SK-N-SH treated with all-trans-retinoic acid at 6 μM for 48 hours (cell line): ENCODE measurements around the gene GFI1B.

Experiments
- ARNTL ChIP-seq: fragments of 450-650 bp; formaldehyde crosslinking; IDR thresholded peaks from 2 replicates; pipeline ENCODE4 v1.5.0; 2020; ENCODE audit warnings: low read depth, mild to moderate bottlenecking, moderate library complexity, borderline replicate concordance
- CSDC2 ChIP-seq: fragments of 250-450 bp; sonication (Bioruptor Pico); IDR thresholded peaks from 2 replicates; pipeline ENCODE4 v1.5.0; 2020; ENCODE audit warnings: mild to moderate bottlenecking, moderate library complexity
- GLIS3 ChIP-seq: fragments of 250-450 bp; sonication (Bioruptor Pico); IDR thresholded peaks from 2 replicates; pipeline ENCODE4 v1.5.0; 2020; ENCODE audit warnings: mild to moderate bottlenecking, moderate library complexity
- RARB ChIP-seq: fragments of 250-450 bp; sonication (Bioruptor Pico); IDR thresholded peaks from 2 replicates; pipeline ENCODE4 v1.8.0; 2021; ENCODE audit warnings: mild to moderate bottlenecking, moderate library complexity
- TSHZ2 ChIP-seq: fragments of 250-450 bp; sonication (Bioruptor Pico); IDR thresholded peaks from 2 replicates; pipeline ENCODE4 v1.5.0; 2020; ENCODE audit warnings: mild to moderate bottlenecking, moderate library complexity
- ZC3H10 ChIP-seq: fragments of 250-450 bp; sonication (Bioruptor Pico); IDR thresholded peaks from 2 replicates; pipeline ENCODE4 v1.5.1; 2021; ENCODE audit warnings: mild to moderate bottlenecking, moderate library complexity
- ZFP3 ChIP-seq: fragments of 250-450 bp; sonication (Bioruptor Pico); IDR thresholded peaks from 2 replicates; pipeline ENCODE4 v1.5.0; 2020; ENCODE audit warnings: mild to moderate bottlenecking, moderate library complexity
- ZNF8 ChIP-seq: fragments of 450-650 bp; formaldehyde crosslinking; IDR thresholded peaks from 2 replicates; pipeline ENCODE4 v1.5.0; 2020; ENCODE audit warnings: mild to moderate bottlenecking, moderate library complexity
- TF ChIP-seq, protein P1 (sequence below): fragments of 250-450 bp; sonication (Bioruptor Pico); IDR thresholded peaks from 2 replicates; pipeline ENCODE4 v1.8.0; 2021; ENCODE audit warnings: low read depth, mild to moderate bottlenecking, moderate library complexity, borderline replicate concordance

GRCh38 chr9:133003671-133004090 is 25.2 kb downstream of the GFI1B start:
- no peak for TF ChIP-seq CSDC2 (CRISPR knock-in tag)
- no peak for TF ChIP-seq TSHZ2 (CRISPR knock-in tag)
- no peak for TF ChIP-seq ARNTL (CRISPR knock-in tag)
- TF ChIP-seq, protein P1, sequence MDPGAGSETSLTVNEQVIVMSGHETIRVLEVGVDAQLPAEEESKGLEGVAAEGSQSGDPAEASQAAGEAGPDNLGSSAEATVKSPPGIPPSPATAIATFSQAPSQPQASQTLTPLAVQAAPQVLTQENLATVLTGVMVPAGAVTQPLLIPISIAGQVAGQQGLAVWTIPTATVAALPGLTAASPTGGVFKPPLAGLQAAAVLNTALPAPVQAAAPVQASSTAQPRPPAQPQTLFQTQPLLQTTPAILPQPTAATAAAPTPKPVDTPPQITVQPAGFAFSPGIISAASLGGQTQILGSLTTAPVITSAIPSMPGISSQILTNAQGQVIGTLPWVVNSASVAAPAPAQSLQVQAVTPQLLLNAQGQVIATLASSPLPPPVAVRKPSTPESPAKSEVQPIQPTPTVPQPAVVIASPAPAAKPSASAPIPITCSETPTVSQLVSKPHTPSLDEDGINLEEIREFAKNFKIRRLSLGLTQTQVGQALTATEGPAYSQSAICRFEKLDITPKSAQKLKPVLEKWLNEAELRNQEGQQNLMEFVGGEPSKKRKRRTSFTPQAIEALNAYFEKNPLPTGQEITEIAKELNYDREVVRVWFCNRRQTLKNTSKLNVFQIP (CRISPR knock-in tag): no peak
- TF ChIP-seq GLIS3 (CRISPR knock-in tag): no peak
- no peak for TF ChIP-seq ZC3H10 (CRISPR knock-in tag)
- TF ChIP-seq ZFP3 (CRISPR knock-in tag): no peak
- TF ChIP-seq ZNF8 (CRISPR knock-in tag): no peak
- no peak for TF ChIP-seq RARB
